ENCODE data around the gene FGL2.
"Not testable (repeated sequence)": the region's sequence is repeated elsewhere in the genome, so short reads cannot be mapped to it uniquely, and the experiment has no call there.

The FGL2 gene

DNA sequence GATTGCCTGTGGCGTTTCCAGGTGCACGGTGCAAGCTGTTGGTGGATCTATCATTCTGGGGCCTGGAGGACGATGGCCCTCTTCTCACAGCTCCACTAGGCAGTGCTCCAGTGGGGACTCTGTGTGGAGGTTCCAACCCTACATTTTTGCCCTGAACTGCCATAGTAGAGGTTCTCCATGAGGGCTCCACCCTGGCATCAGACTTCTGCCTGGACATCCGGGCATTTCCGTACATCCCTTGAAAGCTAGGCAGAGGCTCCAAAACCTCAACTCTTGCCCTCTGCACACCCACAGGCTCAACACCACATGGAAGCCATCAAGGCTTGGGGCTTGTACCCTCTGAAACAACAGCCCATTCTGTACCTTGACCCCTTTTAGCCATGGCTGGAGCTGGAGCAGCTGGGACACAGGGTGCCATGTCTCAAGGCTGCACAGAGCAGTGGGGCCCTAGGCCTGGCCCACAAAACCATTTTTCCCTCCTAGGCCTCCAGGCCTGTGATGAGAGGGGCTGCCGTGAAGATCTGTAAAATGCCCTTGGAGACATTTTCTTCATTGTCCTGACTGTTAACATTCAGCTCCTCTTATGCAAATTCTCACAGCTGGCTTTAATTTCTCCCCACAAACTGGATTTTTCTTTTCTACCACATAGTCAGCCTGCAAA lies 10.0 kb upstream of the FGL2 start:
- no peak for DNase-seq

GRCh38 chr7:77208416-77208815 lies 8.8 kb upstream of the FGL2 start:
- DNase-seq, result no peak

DNA sequence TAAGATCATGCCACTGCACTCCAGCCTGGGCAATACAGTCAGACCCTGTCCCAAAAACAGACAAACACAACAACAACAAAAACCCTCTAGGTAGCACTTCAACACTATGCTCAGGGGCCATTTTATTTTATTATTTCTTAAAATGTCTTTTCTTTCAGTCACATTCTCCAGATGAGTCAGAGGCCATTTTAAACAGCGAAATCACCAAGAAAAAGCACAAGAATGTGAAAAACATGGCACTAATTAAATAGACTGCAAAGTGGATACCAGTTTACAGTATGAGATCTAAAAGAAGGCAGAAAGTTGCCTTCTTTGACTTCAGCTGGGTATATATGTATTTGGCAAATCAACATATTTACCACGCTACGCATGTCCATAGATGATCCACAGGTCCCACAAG lies 6.1 kb upstream of the FGL2 start:
- no peak for DNase-seq

DNA sequence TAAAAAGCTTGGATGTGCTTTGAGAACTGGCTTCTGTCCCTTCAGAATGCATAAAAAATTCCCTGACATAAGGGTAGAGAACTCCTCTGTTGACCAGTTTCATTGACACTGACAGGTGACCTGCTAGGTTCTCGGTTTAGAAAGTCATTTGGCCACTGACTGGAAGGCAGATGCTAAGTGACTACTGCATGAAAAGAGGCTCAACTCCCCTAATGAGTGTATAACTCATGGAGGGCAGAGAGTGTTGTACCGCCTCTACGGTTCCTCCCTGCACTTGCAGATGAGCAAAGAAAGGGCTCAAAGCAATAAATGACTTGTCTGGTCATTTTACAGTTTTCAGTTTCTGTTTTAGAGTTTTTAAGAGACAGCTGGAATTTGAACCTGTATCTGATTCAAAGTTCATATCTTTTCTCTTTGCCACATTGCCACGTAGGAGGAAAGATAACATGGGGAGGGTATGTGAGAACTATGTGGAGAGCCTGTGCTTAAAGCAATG lies 2.9 kb upstream of the FGL2 start:
- DNase-seq, result no peak

- no peak for DNase-seq
Measured at GRCh38 chr7:77200542-77200941, 923 bp upstream of the FGL2 start.

- DNase-seq, result no peak
Measured at GRCh38 chr7:77197141-77197540, 2.5 kb downstream of the FGL2 start.

GRCh38 chr7:77188731-77189437 lies 10.7 kb downstream of the FGL2 start:
- no peak for DNase-seq

GRCh38 chr7:77185866-77186265 lies 13.8 kb downstream of the FGL2 start:
- no peak for DNase-seq

DNA sequence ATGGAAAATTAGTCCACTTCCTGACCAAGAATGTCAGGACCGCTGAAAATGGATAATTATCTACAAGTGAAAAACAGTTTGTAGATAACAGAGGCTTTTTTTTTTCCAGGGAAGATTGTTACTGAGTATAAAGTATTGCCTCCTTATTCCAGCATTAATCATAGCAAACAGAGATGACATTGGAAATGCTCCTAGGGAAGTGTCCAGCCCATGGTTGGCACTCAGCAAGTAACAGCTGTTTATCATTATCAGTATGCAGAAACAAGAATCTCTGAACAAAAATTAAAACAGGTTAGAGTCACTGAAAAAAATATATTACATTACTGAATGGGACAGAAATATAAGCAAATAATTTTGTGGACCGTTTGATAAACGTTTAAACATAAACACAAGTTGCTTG lies 14.6 kb downstream of the FGL2 start:
- DNase-seq, result no peak

DNA sequence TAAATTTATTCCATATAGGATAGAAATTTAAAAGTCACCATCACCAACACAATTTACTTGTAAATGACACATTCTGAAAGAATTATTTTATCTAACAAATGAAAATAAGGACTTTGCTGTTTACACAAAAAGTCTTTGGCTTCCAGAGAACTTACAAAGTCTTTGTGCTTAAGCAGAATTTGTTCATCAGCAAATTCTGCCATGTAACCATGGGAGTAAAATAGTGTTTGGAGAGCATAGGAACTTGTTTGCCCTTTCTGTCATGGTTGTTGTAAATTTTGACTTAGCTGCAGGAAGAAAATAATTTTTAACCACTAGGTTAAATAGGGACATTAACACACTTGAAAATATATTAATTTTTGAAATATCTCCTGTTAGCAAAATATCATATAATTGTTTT lies 15.2 kb downstream of the FGL2 start:
- DNase-seq, result no peak

GRCh38 chr7:77182261-77182660 lies 17.4 kb downstream of the FGL2 start:
- no peak for DNase-seq

GRCh38 chr7:77181734-77182133 lies 17.9 kb downstream of the FGL2 start:
- no peak for DNase-seq

DNA sequence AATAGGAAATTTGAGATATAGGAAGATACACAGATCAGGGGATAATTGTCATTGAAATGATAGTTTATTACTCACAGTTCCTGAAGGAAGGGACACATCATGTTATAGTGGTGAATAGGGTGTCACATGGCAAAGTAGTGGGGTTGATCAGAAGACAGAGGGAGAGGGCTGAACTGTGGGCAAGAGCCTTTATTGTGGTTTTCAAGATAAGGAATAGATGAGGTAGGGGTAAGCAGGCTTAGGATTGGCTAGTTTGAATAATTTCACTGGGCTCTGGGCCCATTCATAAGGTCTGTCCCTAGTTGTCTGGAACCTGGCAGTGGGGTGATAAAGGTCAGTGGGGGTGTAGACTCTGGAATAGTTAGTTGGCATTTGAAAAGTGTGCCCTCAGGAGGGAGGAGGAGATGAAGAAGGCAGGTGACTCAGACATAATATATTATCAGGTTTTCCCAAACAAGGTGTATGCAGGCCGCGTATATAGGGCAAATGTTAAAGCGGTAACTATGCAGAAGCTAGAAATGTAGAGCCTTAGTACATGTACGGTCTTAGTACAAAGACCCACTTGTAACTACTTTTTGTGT lies 18.5 kb downstream of the FGL2 start:
- DNase-seq, result no peak

GRCh38 chr7:77178024-77178423 lies 21.6 kb downstream of the FGL2 start:
- not testable (repeated sequence) for DNase-seq

DNA sequence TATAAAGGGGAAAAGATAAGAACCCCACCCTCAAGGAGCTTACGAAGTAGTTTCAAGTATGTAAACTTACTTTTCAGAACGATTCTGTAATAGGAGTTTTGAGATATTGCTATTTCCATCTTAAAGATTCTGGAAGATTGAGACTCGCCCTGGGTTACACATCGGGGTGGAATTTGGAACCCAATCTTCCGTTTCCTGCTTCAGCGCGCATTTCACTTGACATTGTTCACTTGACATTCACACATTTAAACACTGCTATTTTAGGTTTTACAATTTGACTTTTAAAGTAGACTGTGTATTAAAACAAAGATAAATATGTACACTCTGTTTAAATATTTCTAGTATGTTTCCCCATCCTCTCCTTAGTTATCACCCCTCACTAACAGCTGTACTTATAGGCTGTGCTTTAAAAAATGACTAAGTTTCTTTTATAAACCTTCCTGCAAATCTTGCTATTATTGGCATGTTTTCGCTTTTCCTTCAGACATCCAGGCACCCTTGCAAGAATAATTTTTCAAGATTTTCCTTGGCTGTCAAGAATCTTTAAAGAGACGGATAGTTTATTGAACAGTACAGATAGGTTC lies 22.2 kb downstream of the FGL2 start:
- not testable (repeated sequence) for DNase-seq

GRCh38 chr7:77175274-77175800 lies 24.3 kb downstream of the FGL2 start:
- DNase-seq, result not testable (repeated sequence)

GRCh38 chr7:77174418-77174817 lies 25.2 kb downstream of the FGL2 start:
- not testable (repeated sequence) for DNase-seq

DNA sequence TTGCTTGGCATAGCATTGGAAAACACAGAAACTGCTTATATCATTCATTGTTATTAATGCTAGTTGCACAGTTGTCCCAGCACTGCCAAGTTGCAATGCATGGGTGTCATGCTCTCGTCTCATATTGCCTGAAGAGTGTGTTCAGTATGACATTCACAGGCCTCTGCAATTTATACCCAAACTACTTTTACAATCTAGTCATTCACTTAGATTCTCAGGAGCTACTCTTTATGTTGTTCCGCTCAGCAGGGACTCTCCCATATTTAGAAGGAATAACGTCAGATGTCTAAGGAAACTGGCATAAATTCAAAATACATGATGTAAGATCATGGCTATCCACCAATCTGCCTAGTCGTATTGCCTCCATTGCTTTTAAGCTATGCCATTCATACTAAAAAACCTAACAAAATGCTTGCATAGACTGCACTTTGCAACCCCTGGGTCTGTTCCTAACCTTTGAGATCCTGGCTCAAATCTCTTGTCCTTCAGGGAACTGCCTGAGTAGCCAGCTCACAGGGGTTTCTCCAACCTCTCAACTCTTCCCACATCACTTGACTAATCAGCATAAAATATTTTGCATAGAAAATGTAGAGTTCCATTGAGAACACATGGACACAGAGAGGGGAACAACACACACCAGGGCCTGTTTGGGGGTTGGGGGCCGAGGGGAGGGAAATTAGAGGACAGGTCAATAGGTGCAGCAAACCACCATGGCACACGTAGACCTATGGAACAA lies 27.0 kb downstream of the FGL2 start:
- DNase-seq, result not testable (repeated sequence)

- DNase-seq, result not testable (repeated sequence)
Measured at GRCh38 chr7:77171073-77171472, 28.5 kb downstream of the FGL2 start.

GRCh38 chr7:77157446-77157845 lies 42.2 kb downstream of the FGL2 start:
- DNase-seq, result no peak

GRCh38 chr7:77157034-77157433 lies 42.6 kb downstream of the FGL2 start:
- DNase-seq, result not testable (repeated sequence)

DNA sequence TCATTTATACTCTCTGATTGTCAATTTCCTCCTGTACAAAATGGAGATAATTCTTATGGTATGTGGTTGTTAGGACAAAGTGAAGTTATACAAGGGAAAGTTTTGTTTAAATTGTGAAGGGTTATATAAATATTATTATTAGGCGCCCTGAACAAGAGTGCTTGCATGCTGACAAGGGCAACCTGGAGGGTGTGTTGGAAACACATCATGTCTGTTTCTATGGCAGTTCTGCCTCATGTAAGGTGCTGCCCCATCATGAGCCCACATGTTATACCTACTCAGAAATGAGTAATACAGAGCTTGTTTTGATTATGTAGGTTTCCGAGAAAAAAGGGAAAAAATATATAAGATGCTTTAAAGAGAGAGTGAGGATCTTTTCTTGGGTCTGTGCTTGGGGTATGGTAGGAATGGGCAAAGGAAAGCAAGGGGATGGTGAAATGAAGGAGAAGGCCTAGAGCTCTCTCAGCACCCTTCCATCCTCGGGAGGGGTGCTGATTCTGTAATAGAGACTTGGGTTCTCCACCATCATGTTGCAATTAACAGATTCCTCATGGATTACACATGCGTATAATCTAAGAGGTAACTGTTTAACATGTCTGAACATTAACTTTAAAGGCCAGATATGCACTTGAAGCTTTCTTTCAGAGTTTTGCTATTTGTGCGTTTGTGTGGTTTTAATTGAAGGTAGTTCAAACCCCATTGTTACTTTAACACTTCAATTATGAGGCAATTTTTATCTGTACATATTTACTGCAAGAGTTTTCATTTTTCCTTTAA lies 43.8 kb downstream of the FGL2 start:
- not testable (repeated sequence) for DNase-seq

Measured in activated CD8-positive, alpha-beta memory T cell treated with anti-CD3 and anti-CD28 coated beads, Interleukin-2, amount 50 U/mL, for 48 hours (primary cell).